Activated T-cell treated with anti-CD3 and anti-CD28 coated beads for 48 hours (primary cell): ENCODE data around the gene NRK.
"Not testable (repeated sequence)": the region's sequence is repeated elsewhere in the genome, so short reads cannot be mapped to it uniquely, and the experiment has no call there.

Experiments
- DNase-seq: peaks from one replicate; pipeline ENCODE4 v3.0.0-alpha.2; 2020; ENCODE audit warnings: low read depth

The NRK gene

DNA sequence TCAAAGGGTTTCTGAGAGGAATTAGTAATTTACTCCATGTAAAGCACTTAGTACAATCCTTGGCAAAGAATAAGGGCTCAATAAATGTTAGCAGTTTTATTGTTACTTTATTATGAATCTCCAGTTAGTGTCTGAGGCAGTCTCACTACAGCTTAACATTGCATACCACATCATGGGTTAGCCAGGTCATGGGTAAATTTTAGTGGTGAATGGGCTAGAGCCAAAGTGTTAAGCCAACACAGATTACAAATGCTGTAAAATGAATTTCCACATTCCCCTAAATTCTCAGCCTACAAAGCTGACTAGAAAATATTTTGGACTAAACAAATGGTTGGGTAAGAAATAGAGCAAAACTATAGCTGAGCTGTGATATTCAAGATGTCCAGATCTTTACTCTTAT, 72.4 kb downstream of the NRK start:
- DNase-seq: no peak

DNA sequence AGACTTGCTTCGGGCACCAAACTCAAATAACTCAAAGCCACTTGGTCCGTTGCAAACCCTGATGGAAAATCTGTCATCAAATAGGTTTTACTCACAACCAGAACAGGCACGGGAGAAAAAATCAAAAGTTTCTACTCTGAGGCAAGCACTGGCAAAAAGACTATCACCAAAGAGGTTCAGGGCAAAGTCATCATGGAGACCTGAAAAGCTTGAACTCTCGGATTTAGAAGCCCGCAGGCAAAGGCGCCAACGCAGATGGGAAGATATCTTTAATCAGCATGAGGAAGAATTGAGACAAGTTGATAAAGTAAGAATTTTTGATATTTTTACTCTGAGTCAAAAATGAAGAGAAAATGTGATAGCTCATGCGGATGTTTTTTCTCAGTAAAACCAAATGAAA, 87.2 kb downstream of the NRK start:
- DNase-seq: no peak

DNA sequence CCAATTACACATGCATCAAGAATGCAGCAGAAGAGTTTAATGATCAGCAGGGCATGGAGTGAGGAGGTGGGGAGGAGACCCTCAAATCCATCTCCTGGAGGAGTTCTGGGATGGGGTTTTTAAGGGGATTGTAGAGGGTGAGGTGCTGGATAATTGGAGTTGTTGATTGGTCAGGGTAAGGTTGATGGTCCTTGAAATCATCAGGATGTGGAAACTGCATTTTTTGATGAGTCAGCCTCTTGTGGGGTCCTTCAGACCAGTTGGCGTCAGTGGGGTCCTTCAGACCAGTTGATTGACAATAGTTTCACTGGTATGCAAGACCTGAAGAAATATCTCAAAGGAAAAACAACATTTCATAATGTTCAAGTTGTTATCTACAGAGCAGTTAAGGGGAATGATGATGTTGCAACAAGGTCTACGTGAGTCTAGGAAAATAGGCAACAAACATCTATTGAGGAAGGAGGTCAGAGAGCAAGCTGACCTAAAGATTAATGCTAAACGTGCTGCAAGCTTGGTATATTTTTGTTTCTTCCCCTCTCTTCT, 88.3 kb downstream of the NRK start:
- DNase-seq: no peak

DNA sequence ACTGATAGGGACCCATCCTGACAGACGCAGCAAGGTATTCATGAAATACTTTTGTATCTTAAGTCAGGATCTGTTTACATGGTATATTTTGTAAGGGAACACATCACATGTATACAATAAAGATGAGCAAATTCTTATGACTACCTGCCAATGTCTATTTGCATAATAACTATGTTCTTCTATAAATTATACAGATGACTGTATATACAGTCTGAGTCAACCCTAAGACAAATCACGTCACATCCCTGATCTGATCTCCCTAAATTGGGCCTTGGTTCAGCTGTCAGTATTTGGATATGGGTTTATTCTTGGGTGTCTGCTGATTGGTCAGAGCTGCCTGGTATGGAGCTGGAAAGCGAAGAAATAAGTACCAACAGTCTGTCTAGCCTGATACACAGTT, 122.9 kb downstream of the NRK start:
- DNase-seq: no peak

DNA sequence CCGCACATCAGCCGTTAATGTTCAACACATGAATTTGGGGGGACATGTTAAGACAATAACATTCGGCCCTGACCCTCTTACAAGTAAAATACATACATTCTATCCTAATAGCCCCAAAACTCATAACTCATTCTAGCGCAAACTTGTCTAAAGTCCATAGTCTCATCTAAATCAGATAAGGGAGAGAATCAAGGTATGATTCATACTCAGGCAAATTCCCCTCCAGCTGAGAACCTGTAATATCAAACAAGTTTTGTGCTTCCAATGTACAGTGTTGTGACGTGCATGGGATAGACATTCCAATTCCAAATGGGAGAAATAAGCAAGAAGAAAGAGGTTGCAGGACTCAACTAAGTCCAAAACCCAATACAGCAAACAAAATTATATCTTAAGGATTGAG, 147.1 kb downstream of the NRK start:
- DNase-seq: no peak

DNA sequence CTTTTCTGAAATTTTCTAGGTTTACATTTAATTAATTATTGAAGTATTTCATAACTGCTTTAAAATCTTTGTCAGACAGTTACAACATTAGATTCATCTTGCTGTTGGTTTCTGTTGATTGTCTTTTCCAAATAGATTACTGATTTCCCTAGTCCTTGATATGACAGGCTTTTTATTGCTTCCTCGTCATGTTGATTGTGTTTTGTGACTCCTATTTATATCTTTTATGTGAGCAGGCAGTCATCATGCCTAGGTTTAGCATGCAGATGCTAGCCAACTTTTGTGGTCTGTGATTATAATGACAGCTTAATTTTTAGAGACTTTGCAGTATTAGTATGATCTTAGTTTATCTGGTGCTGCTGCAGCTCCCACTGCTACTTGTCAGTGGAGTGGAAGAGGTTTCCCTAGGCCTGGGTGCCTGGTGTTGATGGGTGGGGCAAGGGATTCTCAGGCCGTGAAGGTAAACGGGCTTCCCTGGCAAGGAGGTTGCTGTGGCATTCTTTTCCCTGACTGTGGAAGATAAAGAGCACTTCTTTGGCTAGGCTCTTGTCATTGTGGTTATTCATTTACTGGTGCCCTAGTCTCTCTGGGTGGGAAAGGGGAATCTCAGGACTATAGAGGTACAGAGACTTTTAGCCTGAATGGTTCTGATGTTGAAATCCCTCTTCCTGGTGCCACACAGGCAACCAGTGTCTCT, 150.5 kb downstream of the NRK start:
- DNase-seq: no peak

DNA sequence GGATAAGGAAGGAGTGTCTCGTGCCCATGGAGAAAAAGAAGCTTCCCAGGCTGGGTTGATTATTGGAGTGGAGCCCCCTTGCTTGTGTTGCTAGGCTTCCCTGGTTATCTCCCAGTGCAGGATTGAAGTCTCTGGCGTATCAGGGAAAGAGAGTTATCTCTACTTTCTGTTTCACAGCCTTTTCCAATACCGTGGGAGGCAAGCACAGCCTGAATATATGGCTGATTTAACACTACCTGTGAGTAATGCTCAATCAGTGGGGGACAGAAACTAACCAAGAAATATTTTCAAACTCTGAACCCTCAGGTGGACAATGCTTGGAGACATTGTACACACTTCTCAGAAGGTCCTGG, 151.0 kb downstream of the NRK start:
- DNase-seq: no peak

DNA sequence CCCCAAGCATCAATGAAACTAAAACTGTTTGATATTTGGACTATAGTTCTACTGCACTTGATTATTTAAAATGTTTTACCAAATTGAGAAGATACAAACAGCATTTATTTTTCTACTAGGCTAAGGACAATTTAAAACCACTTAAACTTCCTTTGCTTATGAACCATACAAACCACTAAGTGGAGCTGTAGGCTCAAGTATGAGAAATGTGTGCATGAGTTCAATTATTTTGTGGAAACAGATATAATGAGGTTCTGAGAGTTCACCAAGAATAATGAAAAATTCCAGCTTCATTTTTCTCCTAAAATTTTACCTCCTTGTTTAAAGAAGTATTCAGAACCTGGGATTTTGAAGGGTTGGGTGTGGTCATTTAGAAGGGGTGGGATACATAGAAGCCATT, 153.0 kb downstream of the NRK start:
- no peak for DNase-seq

DNA sequence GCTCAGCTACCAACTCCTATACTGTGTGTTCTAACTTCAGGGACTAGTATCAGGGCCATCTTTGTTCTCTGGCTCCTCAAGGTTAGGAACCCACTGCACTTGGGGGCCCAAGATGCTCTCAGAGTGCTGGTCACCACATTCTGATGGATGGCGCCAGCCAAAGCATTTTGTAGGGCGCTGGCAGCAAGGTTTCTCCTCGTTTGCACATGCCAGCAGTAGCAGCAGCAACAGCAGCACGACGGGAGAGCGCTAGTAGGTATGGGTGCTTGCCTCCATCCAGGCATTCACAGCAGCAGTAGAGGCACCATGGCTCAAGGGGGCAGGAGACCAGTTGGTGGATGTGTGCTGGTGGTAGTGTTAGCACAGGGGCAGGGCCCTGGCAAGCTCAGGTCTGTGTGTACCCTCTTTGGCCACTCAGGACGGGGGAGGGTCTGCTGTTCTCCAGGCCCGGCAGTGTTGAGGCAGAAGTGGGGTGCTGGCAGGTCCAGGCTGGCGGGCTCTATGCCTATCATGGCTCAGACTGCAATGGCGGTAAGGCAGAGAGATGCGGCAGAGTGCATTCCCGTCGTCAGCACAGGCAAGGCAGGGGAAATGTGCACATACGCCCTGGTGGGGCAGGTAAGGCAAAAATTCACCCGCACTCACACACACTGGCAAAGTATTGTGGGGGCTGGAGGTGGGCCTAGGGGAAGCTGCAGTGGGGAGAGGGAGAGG, 159.6 kb downstream of the NRK start:
- no peak for DNase-seq

DNA sequence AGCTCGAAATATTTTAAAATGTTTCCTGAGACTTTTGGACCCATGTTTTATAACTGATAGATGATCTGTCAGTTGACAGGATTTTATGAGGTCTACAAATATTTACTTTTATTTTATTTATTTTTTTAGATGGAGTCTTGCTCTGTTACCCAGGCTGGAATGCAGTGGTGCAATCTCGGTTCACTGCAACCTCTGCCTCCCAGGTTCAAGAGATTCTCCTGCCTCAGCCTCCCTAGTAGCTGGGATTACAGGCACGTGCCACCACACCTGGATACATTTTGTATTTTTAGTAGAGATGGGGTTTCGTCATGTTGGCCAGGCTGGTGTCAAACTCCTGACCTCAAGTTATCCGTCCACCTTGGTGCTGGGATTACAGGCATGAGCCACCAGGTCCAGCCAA, 166.1 kb downstream of the NRK start:
- DNase-seq: not testable (repeated sequence)

DNA sequence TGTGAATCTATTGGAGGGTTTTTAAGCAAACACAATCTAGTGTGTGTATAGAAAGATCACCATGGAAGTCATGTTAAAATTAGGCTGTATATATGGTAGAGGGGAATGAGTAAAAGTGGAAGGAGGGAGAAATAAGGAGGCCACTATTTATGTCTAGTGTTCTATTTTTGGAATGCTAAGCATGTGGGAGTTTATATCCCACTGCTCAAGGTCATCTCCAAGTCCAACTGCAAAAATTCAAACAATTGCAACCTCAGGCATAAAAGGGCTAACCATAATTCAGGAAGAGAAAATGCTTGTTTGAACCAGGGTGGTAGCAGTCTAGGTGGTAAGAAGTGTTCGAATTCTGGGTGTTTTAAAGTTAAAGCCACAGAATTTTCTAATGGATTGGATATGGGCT, 177.0 kb downstream of the NRK start:
- no peak for DNase-seq

DNA sequence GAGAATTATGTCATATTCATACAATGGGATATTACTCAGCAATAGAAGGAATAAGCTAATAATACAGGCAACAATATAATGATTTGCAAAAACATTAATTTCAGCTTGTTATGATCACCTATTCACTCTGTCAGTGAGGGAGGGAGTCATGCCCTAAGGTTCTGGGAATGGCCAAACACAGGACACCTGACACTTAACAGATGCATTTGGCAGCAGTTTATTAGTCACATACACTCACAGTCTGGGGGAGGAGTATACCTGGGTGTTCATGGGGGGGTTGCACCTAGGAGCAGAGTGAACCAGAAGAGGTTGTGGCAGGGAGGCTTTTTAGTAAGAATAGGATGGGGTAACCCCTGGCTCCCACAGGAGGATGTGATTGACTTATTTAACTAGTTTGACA, 177.9 kb downstream of the NRK start:
- no peak for DNase-seq

DNA sequence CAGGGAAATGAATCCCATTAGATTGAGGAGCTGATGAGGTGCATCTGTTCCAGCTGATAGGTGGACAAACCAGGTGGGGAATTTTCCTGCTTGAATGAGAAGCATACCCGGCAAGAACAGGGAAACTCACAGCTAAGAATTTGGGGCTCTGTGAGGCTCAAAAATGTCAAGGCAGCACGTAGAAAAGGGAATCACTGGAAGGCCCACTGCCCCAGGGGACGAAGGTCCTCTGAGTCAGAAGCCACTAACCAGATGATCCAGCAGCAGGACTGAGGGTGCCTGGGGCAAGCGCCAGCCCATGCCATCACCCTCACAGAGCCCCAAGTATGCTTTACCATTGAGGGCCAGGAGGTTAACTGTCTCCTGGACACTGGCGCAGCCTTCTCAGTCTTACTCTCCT, 178.3 kb downstream of the NRK start:
- DNase-seq: not testable (repeated sequence)

DNA sequence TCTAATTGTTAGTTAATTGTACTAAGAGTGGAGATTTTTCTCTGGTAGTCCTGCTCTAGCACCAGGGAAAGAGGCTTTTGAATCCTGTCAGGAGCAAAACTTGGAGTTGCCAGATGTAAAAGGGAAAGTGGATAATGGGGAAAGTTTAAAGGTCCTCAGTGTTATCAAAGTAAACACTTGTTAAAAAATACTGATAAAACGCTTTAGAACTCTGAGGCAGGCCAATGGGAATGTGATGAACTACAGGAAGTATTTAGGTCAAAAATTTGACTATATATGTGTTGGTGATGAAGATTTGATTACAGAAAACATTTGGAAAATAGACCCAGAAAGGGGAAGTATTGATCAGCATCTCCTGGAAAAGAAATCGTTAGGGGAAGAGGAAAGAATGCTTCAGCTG, 183.3 kb downstream of the NRK start:
- DNase-seq: no peak

DNA sequence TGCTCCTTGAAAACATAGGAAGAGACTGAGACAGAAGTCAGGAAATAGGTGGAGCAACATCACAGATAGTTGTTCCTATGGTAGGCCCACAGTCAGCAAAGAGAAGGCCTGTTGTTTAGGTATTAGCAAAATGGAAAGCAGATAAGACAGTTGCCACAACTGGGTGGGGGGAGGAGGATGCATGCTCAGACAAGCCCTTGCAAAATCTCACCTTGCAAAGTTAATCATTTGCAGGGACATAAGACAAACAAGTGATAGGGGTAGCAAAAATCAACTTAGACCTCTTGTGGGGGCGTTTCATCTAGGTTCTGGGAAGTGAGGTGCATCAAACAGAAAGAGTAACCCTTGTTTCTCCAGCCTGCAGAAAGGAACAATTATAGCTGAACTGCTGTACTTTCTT, 185.5 kb downstream of the NRK start:
- no peak for DNase-seq
